HG02981 (cell line): ENCODE data around the gene NAT14.

ENCODE experiments used
- ATAC-seq: cut with Tn5 transposase; IDR thresholded peaks from one replicate; pipeline ENCODE4 v1.9.1; 2021; ENCODE audit warnings: mild to moderate bottlenecking, moderate library complexity; ENCODE audit not compliant: unreplicated experiment

NAT14 gene

DNA sequence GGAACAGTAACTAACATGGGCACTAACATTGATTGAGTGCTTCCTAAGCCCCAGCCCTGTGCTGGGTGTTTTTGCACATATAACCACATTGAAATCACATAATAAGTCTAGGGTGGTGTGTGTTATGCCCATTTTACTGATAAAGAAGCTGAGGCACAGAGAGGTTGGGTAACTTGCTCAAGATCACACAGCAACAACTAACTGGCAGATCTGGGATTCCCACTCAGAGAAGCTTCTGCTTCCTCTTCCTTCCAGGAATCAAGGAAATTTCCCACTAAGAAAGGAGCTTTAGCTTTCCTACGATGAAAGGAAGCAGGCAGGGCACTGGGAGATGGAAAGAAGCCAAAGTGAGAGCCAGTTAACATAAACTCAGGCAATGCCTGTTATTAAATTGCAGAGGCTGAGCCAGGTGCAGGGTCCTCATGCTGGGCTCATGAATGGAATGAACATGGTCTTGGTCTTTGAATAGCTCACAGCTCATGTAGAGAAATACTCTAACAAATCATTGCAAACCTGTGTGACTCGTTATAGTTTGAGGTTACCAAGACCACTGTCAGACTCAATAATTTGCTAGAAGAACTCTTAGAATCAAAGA lies 13.4 kb downstream of the NAT14 start:
- no peak for ATAC-seq

DNA sequence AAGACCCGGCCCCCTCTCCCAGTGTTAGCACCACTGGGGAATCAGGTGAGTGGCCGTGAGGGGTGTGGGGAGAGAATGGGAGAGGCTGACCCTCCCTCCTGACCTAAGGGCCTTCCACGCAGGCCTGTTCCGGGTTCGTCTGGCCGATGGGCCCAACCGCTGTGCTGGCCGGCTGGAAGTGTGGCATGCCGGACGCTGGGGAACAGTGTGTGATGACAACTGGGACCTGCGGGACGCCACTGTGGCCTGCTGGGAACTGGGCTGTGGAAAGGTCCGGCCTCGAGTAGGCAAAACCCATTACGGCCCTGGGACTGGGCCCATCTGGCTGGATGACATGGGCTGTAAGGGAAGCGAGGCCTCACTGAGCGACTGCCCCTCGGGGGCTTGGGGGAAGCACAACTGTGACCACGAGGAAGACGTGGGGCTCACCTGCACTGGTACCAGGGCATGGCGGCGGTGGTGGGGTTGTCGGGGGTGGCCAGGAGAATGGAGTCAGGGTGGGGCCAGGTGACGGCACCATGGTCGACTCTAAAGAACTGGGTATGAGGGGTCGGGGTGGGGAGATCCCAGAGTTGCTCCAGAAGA lies 15.5 kb downstream of the NAT14 start:
- no peak for ATAC-seq

DNA sequence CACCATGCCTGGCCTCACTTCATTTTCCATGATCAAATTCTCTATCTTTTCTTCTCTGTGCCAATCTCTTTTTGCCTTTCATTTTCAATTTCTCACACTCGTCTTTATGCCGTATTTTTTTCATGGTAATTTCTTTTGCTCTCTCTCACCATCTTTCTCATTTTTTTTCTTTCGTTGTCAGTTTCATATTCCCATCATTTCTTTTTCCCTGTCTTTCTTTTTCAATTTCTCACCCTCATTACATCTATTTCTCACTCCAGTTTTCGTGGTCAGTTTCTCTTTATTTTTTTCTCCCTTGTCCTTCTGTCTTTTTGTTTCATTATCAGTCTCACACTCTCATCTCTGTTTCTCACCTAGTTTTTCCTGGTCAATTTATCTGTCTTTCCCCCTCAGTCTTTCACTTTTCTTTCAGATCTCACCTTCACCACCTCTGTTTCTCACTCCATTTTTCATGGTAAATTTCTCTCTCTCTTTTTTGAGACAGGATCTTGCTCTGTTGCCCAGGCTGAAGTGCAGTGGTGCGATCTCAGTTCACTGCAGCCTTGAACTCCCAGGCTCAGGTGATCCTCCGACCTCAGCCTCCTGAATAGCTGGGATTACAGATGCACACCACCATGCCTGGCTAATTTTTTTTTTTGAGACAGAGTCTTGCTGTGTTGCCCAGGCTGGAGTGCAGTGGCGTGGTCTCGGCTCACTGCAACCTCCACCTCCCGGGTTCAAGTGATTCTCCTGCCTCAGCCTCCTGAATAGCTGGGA lies 17.4 kb downstream of the NAT14 start:
- ATAC-seq: no peak

DNA sequence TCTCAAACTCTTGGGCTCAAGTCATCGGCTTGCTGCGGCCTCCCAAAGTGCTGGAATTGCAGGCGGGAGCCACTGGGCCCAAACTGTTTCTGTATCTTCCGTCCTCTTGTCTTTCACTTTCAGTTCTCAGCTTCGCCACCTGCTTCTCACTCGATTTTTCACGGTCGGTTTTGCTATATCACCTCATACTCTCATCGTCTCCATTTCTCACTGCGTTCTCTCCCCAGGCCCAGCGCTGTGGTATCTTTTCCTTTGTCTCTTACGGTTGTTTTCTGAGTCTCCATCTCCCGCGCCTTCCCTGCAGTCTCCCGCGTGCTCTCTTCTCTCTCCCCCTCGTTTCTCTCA lies 18.1 kb downstream of the NAT14 start:
- ATAC-seq: no peak

DNA sequence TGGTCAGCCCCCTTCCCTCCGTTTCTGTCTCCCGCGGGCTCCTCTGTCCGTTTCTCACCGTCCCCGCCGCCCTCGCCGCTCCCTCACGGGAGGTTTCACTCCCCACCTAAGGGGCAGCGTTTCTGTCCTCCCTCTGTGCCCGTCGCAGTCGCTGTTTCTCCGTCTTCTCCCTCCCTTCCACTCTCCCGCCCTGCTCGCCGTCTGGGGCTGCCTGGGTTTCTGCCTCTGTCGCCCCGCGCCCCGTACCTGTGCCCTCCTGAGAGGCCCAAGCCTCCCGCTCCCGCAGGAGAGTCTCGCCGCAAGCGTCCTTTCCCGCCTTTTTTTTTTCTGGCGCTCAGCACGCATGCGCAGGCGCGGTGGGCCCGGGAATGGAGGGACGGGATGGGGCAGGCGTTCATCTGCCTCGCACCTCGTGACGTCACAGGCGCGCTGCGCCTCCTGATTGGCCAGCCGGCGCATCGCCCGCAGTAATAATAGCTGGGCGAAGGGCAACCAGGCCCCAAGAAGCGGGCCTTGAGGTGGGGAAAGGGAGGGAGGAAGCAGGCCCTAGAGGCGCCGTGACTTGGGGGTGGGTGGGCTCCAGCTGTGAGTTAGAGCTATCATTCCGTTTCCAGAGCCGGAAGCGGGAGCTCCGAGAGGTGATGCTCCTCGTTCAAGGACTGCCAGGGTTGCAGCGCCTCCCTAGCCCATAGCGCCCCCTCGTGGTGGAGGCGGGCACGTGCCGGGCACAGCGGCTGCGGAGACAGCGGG lies 18.7 kb downstream of the NAT14 start:
- peak; percentile 90 for ATAC-seq

DNA sequence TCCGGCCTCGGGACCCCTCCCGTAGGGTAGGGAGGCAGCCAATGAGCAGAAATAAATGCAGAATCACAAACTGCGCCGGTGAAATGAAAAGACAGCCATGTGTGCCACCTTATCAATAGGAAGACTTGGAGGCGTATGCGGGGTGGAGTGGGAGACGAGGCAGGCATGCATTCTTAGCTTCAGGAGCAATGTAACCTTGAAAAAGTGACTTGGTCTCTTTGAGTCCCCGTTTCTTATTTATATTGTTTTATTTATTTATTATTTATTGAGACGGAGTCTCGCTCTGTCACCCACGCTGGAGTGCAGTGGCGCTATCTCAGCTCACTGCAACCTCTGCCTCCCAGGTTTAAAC lies 19.2 kb downstream of the NAT14 start:
- no peak for ATAC-seq

DNA sequence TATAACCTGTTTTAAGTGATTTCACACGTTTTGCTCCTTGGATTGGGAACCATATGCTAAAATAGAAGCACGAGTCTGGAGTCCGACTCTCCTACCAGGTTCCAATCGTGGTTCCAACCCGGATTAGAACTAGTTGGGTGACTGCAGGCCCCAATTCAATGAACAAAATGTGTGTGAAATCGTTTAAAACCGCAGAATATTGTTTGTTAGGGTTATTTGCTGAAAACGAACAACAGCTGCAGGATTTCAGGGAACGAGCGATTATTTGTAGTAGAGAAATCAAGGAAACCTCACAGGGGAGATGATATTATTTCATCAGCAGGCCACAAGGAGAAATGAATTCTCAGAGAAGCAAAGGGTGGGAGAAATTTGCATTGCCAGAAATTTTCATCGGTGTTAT lies 20.0 kb downstream of the NAT14 start:
- no peak for ATAC-seq

DNA sequence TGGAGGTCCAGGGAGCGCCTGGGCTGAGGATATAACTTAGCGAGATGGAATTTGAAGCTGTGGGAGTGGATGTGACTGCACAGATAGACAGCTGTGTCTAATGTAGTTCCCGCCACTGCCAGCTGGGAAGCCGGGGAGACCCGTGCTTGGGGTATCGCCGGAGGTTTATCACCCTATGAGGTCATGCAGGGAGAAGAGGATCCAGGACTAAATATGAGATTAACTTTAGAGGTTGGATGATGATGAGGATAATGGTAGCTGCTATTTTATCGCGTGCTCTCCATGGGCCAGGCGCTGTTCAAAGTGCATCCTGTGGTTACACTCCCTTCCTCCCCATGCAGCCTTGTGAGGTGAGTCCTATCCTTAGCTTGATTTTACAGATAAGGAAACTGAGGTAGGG lies 23.1 kb downstream of the NAT14 start:
- ATAC-seq: no peak

DNA sequence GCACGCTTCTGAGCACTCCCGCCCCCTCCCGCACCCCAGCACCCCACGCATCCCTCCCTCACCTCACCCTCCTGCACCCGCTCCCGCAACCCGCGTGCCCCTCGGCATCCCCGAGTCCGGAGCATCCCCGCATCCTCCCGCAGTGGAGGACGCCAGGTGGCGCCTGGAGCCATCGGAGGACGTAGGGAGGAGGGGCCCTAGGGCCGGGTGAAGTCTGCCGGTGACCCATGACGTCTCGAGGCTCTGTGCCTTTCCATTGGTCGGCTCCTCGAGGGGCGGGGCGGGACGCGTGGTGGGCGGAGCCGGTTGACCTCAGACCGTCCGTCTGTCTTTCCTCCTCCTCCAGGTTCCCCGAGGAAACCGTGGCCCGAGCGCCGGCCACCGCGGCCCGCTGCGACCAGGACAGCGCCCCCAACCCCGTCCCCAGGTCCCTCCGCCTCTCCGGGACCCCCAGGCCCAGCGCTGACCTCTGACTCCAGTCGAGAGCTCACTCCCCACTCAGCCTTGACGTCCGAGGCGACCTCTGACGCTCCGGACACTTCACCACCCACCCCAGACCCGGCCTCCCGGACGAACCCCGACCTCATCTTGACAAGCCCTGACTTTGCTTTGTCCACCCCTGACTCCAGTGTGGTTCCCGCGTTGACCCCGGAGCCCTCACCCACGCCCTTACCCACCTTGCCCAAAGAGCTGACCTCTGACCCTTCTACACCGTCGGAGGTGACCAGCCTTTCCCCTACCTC lies 32.1 kb downstream of the NAT14 start:
- peak; percentile 97 for ATAC-seq

DNA sequence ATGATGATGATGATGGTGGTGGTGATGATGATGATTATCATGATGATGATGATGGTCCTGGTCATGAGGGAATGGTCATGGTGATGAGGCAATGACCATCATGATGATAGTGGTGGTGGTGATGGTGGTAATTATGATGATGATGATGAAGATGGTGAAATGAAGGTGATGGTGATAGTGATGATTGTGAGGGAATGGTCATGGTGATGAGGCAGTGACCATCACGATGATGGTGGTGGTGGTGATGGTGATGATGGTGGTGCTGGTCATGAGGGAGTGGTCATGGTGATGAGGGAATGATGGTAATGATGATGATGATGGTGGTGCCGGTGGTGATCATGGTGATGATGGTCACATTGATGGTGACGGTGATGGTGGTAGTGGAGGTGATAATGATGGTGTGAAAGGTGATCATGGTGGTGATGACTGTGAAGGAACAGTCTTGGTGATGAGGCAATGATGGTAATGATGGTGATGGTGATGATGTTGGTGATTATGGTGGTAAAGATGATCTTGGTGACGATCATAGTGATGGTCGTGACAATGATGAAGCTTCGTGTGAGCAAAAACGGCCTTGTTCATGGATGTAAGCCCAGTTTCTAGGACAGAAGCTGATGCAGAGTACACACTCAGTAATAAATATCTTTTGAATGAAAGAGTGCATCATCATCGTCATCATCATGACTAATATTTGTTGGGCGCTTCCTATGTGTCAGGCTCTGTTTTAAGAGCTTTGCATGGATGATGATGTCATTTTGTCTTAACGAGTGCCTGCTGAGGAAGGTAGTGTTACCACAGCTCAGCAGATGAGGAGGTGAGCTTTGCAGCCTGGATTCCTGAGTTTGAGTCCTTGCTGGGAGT lies 34.7 kb downstream of the NAT14 start:
- no peak for ATAC-seq

DNA sequence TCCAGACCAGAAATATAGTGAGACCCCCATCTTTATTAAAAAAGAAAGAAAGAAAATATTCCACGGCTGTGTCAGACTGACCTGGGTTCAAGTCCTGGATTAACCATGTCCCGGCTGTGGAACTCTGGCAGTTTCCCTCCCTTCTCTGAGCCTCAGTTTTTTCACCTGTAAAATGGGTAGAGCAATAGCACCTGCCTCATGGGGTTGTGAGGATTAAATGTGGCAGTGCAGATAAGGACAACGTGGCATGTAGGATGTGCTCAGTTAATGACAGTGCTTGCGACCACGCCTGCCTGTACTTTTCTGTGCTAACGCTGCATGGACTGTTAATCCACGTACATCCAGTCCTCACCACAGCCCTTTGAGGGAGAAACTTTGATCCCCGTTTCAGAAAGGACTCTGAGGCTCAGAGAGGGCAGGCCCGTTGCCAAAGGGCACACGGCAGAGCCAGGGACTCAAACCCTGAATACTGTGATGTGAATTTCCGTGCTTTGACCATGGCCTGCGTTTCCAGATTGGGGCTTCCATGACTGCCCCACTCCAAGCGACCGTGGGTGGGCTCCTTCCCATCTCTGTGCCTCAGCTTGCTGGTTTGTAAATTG lies 35.8 kb downstream of the NAT14 start:
- no peak for ATAC-seq

DNA sequence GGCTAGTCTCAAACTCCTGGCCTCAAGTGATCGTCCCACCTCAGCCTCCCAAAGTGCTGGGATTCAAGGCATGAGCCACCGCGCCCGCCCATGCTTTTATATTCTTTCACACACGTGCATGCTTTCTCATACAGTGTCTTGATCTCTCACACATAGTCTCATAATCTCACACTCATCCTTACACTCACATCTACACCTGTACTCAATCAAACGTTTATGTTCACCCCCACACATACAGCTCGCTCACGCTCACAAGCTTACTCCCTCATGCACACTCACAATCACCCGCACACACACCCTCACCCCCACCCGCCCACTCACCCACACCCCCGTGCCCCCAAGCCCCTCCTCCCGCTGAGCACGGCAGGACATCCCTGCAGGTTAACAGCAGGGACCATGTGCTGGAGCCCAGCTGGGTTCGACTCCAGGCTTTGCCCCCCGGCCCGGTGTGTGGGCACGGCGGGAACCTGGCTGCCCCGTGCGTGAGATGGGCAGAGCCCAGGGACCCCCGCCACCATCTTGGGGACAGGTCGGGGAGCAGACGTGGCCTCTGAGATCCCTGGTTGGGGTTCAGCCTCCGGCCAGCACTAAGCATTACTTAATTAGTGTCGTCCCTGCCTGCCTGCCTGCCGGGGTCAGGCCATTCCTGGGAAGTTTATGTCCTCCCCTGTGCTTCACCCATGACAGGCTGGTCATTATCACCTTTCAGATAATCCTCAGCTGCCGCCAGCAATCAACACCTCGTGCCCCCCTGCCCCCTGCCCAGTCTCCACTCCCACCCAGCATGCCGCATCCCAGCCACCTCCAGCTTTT lies 40.5 kb downstream of the NAT14 start:
- ATAC-seq: no peak

DNA sequence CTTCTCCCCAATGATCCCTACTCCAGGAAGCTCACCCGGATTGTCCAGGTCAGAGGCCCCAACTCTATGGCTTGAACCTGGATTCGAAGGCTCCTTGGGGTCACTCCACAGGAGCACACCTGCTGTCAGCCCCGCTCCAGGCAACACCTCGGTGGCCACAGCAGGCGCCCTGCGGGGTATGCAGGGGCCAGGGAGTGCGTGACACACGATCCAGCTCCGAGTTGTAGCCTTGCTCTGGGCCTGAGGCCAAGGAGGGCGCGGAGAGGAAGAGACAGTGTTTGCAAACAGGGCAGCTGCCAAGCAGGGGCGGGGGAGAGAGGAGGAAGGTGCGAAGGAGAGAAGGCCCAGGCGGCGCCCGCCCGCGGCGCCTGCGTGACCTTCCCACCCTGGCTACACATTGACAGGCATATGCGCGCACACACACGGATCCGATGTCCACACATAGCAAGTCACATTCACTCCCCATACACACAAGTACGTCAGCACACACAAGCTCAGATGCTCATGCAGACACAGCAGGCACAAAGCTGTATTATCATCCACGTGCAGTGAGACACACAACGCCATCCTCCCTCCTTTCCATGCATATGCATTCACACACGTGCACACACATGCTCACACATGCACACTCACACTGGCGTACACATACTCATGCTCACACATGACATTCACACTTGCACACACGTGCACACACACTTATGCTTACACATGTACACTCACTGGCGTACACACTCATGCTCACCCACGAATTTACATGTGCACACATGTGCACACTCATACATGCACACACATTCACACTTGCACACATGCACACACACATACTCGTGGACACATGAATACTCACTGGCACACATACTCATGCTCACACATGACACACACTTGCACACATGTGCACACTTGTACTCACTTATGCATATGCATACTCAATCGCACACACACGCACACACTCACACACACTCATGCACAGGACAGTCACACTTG lies 41.5 kb downstream of the NAT14 start:
- no peak for ATAC-seq

DNA sequence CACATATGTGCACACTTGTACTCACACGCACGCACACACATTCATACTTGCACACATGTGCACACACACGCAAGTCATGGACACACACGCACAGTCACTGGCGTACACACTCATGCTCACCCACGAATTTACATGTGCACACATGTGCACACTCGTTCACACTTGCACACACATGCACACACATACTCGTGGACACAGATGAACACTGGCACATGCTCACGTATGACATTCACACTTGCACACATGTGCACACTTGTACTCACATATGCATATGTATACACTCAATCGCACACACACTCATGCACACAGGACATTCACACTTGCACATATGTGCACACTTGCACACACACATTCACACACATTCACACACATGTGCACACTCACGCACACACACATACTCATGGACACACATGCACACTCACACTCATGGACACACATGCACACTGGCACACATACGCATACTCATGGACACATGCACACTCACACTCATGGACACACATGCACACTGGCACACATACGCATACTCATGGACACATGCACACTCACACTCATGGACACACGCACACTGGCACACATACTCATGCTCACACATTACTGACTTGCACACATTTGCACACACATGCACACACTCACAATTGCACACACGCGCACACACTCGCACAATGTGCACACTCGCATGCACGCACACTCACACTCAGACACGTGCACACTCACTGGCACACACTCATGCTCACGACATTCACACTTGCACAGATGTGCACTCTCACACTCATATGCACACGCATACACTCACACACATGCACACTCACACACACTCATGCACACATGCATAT lies 42.4 kb downstream of the NAT14 start:
- no peak for ATAC-seq

DNA sequence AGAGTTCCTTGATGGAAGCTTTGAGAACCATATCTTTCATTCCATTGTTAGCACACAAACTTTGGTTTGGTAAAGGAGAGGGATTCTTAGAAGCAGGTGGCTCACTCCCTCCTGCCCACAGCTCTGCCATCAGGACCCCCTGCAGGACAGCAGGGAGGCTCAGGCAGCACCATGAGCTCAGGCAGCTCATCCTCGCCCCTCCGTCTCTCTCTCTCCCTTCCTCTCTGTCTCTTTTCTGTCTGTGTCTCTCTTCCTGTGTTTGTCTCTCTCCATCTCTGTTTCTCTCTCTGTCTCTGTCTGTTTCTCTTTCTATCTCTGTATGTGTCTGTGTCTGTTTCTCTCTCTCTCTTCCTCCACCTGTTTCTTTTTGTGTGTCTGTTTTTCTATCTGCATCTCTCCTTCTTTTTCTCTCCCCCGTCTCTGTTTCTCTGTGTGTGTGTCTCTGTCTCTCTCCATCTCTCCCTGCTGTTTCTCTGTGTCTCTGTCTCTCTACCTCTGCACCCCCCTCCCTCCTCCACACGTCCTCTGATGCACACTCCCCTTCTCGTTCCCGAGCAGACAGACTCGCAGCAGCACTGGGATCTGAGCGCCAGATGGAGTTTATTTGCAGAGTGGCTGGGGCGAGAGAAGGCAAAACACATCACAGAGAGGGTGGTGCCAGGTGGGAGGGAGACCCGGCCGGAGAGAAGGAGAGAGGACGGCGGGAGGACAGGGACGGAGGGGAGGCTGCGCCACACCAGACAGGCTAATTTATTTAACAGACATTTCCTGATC lies 43.2 kb downstream of the NAT14 start:
- no peak for ATAC-seq

DNA sequence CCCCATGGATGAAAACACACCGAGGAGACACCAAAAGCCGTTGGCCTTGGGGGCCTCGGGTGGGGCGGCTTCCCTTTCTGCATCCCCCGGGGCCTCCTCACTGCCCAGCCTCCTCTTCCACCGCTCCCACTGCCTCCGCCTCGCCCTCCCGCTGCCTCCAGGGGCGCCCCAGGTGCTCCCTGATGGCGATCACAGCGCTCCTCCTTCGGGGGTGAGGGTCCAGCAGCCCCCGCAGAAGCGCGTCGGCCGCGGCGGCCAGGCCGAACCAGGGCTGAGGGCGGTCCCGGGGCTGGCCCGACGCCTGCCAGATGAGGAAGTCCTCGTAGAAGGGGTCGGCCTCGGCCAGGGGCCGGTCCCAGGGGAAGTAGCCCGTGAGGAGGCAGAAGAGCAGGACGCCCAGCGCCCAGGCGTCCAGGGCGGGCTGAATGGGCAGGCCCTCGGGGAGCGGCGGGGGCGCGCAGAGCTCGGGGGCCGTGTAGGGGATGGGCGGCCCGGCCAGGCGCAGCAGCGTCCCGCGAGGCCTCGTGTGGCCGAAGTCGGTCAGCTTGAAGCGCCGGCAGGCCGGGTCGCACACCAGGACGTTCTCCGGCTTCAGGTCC lies 44.7 kb downstream of the NAT14 start:
- no peak for ATAC-seq
